GM08714 (cell line): ENCODE measurements around the gene TIMM44.

Experiments
- H3K4me3 ChIP-seq: fragments of 200-500 bp; sonication (Bioruptor generic); 2 replicates; pipeline ENCODE4 v1.5.1; 2014; ENCODE audit warnings: mild to moderate bottlenecking, low read length, inconsistent platforms
- ZNF274 ChIP-seq: IDR thresholded peaks from 2 replicates; pipeline ENCODE4 v1.6.1; 2012; ENCODE audit warnings: mild to moderate bottlenecking, low read depth, low read length

The TIMM44 gene

DNA sequence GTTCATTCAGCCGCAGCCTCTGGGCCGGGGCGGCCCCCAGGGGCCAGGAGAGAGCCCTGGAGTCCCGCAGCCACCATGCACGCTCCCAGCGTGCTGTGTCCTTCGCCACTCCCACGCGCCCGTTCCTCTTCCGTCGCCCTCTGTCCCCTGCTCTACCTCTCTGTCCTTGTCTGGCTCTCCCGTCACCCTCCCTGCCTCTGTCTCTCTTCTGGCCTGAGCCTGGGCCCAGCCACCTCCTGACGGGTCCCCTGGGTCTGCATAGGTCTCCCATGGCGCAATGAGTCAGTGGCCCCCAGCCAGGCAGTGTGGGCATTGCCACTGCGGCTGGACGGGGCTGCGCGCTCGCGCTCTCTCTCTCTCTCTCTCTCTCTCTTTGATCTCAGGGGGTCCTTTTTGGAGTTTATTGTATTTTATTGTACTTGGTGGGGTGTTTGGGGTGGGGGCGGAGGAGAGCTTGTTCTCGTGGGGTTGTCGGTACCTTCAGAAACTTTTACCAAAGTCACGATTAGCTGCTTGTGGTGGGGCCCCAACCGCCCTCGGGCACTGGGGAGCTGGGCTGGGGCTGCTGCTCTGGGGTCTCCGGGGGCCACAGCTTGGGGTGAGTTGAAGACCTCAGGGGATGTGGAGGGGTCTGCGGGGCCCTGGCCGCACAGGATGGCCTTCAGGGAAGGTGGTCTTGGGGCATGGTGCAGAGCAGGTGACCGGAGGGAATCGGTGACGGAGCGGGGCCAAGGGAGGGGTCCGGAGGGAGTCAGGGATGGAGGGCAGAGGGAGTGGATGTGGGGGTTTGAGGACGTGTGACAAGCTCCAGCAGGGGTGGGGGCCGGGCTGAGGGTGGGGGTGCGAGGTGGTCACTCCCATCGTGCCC, 30.5 kb downstream of the TIMM44 start:
- TF ChIP-seq ZNF274 = no peak
- no peak overlapping the region for H3K4me3 ChIP-seq

- H3K4me3 ChIP-seq = no peak overlapping the region
- no peak for TF ChIP-seq ZNF274
Observed at GRCh38 chr19:7912144-7912696, 31.2 kb downstream of the TIMM44 start.

DNA sequence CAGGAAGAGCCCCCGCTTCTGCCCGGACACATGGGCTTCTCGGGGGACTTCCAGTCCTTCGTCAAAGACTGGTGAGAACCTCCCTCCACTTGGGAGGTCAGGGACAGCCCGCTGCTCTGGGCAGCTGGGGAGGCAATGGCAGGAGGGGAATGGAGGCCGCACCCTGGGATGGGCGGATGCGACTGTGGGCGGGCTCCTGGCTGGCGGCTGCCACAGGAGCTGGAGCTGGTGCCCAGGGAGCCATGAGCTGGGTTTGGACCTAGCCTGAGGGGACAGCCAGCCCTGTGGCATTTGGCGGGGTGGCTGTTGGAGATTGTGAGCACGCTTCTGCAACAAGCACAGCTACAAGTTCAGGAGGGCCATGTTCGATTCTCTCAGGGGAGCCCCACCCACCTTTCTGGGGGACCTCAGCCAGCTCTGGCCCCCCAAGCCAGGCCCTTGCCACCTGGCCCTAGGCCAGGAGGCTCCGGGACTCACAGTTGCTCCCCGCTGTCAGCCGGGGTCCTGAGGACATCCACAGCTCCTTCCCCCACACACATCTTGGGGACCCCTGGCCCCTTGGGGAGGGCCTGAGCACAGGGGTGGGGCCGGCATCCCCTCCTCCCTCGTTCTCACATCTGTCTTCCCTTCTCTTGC, 31.8 kb downstream of the TIMM44 start:
- no peak overlapping the region for H3K4me3 ChIP-seq

GRCh38 chr19:7910321-7911161, 32.9 kb downstream of the TIMM44 start:
- TF ChIP-seq ZNF274 = no peak
- H3K4me3 ChIP-seq = no peak overlapping the region

More for the DNA sequence above, 31.8 kb downstream of the TIMM44 start:
- no peak for TF ChIP-seq ZNF274

- no peak for TF ChIP-seq ZNF274
- H3K4me3 ChIP-seq = no peak overlapping the region
Observed at GRCh38 chr19:7909471-7910067, 33.9 kb downstream of the TIMM44 start.

- TF ChIP-seq ZNF274 = no peak
- H3K4me3 ChIP-seq = no peak overlapping the region
Observed at GRCh38 chr19:7908742-7909461, 34.6 kb downstream of the TIMM44 start.

GRCh38 chr19:7908078-7908699, 35.3 kb downstream of the TIMM44 start:
- TF ChIP-seq ZNF274 = no peak
- H3K4me3 ChIP-seq = no peak overlapping the region

DNA sequence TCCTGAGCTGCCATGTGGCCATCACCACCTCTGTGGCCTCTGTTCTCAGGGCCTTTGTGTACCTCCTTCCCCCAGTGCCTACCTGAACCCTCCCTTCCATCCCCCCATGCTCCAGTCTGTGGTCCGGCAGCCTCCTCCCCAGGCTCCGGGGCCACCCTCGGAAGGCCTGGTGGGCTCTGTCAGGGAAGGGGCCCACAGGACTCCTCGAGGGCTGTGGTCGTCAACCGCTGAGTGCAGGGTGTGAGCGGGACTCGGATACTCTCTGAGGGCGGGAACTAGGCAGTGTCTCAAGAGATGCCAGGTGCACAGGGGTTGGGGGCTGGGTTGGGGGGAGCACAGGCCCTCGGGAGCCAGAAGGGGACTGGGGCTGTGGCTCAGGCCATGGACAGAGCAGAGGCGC, 35.9 kb downstream of the TIMM44 start:
- no peak overlapping the region for H3K4me3 ChIP-seq
- no peak for TF ChIP-seq ZNF274

GRCh38 chr19:7907122-7907521, 36.3 kb downstream of the TIMM44 start:
- no peak for TF ChIP-seq ZNF274
- no peak overlapping the region for H3K4me3 ChIP-seq

- H3K4me3 ChIP-seq = no peak overlapping the region
Observed at GRCh38 chr19:7905859-7906258, 37.6 kb downstream of the TIMM44 start.

GRCh38 chr19:7905268-7905667, 38.2 kb downstream of the TIMM44 start:
- TF ChIP-seq ZNF274 = no peak
- H3K4me3 ChIP-seq = no peak overlapping the region

More at GRCh38 chr19:7905859-7906258, 37.6 kb downstream of the TIMM44 start:
- TF ChIP-seq ZNF274 = no peak

DNA sequence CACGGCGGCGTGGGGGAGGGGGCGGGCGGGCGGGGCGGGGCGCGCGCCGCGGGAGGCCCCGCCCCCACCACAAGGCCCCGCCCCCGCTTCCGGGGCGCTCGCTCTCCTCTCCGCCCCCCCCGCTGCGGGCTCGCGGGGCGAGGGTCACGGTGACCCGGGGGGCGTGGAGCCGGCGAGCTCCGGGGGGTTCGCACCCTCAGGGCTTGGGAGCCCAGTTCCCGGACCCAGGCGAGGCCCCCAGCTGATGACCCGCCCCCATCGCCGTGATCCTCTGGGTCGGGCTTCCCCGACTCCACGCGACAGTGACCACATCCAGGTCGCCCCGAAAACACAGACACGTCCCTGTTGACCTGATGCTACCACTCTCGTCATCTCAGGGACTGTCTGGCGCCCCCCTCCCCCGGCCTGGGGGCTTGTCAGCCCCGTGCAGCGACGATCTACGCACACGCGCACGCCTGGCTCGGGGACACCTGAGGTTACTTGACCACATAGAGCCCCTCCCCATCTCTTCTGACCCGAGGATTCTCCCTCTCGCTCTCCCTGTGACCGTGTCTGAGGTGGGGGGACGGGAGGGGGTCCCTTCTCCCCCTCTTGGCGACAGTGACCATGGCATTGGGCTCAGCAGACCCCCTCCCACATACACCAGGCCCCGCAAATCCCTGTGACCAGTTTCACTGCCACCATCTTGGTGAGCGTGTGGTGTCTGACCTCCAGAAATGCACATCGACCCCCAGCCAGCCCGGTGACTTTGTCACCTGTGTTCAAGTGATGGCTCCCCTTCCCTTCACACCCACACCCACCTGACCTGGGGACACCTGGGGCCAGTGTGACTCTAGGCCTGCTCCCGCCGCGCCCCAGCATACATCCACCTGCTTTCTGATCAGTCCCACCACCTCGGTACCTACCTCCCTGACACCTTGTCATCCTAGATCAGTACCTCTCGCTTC, 39.1 kb downstream of the TIMM44 start:
- peak overlapping the region; percentile 78 for H3K4me3 ChIP-seq
- TF ChIP-seq ZNF274 = no peak
